ENCODE measurements around the gene GADL1.
A peak's percentile ranks its signal among the peaks of the same experiment; 100 is the strongest.

GADL1 gene

GRCh38 chr3:30723211-30723610 lies 171.2 kb downstream of the GADL1 start:
- no peak for DNase-seq (ENCODE audit: low spot score)

DNA sequence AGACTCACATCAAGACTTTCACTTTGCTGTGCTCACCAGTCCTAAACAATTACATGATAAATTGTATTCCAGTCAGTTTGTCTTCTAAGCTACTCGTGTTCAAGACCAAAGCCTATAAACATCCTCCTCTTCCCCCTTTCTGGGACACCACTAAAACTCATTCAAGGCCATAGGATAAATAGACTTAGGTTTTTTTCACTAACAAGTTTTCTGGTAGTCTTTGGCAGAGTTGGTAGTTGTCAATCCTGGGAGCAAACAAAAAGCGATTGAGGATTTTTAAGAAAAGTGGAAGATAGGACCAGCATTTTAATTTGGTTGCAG lies 173.2 kb downstream of the GADL1 start:
- DNase-seq (ENCODE audit: low spot score): no peak

- DNase-seq (ENCODE audit: low spot score): no peak
Observed at GRCh38 chr3:30720586-30721313, 173.7 kb downstream of the GADL1 start.

- no peak for DNase-seq (ENCODE audit: low spot score)
Observed at GRCh38 chr3:30719536-30719935, 174.9 kb downstream of the GADL1 start.

DNA sequence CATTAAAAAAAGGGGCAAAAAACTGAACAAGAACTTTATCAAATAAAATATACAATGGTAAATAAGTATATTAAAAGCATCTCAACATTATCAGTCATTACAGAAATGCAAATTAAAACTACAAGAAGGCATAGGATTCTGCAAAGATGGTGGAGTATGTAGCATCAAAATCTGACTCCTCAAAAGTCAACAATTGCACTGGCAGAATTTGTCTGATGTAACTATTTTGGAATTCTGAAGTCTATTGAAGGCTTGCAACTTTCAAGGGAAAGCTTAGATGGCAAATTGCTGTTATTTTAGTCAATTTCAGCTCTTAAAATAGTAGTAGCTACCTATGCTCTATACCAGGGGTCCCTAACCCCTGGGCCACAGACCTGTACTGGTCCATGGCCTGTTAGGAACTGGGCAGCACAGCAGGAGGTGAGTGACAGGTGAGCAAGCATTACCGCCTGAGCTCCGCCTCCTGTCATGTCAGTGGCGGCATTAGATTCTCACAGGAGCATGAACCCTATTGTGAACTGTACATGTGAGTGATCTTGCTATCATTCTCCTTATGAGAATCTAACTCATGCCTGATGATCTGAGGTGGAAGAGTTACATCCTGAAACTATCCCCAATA lies 180.5 kb downstream of the GADL1 start:
- no peak for DNase-seq (ENCODE audit: low spot score)

GRCh38 chr3:30712991-30713390 lies 181.5 kb downstream of the GADL1 start:
- DNase-seq (ENCODE audit: low spot score): no peak

DNA sequence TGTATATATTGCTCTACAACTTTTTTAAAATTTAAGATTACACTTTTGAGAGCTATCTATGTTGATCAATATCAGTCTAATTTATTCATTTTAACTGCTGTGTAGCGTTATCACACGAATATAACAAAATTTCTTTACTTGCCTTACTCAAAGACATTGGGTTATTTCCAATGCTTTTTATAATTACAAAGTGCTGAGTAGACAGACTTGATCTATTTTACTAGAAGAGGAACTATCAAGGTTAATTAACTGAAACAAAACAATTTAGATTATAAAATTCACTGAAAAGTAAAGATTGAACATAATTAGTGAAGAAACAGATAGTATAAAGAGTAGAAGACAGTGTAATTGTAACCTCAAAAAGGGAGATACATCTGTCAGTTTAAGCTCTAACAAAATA lies 182.6 kb downstream of the GADL1 start:
- DNase-seq (ENCODE audit: low spot score): no peak

DNA sequence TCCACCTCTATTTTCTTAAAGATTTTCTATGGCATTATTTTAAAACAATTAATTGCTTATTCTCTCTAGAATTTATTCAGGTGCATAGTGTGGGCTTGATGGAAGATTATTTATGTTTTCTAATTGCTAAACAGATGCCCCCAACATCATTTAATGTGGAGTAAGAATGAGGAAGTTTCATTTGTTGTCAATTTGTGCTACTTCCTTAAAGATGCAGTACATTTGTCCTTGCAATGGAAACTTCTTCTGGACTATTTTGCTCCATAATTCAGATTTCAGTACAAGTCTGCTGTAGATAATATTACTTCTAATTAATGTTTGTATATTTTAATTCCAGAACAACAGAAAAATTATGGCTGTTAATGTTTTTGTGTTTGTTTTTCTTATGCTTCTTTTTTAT lies 183.3 kb downstream of the GADL1 start:
- no peak for DNase-seq (ENCODE audit: low spot score)

DNA sequence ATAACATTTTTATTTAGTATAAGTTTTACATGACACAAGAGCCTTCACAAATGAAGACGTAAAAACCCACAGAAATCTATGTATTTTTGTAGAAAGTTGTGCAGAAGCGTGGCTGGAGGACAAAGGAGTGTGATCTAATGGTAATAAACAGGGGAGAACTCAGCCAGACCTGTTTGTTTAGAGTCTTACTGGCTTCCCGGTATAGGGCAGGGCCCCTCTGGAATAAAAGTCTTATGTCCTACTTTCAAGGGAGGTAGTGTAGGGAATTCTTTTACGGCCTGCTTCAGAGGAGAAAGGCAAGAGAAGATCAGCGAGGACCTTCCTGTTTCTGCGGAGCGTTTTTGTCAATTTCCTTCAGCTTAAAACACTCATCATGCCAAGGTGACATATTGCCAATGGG lies 184.4 kb downstream of the GADL1 start:
- no peak for DNase-seq (ENCODE audit: low spot score)

DNA sequence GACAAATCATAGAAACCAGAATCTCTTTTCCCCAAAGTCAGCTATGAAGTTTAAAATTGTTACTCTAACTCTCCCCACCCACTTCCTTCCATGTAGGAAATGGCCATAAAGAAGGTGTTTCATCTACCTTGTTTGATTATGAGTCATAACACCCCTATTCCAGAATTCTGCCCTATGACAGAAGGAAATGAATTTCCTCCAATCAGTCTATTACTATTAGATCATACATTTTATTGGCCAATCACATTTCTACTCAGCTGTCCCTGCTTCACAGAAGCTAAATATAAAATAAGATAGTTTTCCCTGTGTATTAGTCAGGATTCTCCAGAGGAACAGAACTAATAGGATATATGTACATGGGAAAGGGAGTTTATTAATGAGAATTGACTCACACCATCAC lies 186.0 kb downstream of the GADL1 start:
- DNase-seq (ENCODE audit: low spot score): no peak

DNA sequence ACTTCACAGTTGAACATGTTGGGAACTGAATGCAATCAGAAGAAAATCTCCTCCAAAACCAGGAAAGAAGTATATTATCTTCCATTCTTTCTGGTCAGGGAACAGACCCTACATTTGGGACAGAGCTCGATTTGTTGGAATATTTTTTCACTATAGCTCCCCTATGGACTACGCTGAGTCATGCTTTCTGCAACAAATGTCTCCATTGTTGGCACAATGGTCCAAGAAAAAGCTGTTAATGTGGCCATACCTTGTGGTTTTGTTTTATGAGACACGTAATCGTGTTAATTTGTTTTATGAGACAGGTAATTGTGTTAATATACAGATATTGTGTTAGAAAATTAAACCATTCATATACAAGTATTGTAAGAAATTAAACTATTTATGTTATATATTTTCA lies 186.6 kb downstream of the GADL1 start:
- DNase-seq (ENCODE audit: low spot score): no peak

DNA sequence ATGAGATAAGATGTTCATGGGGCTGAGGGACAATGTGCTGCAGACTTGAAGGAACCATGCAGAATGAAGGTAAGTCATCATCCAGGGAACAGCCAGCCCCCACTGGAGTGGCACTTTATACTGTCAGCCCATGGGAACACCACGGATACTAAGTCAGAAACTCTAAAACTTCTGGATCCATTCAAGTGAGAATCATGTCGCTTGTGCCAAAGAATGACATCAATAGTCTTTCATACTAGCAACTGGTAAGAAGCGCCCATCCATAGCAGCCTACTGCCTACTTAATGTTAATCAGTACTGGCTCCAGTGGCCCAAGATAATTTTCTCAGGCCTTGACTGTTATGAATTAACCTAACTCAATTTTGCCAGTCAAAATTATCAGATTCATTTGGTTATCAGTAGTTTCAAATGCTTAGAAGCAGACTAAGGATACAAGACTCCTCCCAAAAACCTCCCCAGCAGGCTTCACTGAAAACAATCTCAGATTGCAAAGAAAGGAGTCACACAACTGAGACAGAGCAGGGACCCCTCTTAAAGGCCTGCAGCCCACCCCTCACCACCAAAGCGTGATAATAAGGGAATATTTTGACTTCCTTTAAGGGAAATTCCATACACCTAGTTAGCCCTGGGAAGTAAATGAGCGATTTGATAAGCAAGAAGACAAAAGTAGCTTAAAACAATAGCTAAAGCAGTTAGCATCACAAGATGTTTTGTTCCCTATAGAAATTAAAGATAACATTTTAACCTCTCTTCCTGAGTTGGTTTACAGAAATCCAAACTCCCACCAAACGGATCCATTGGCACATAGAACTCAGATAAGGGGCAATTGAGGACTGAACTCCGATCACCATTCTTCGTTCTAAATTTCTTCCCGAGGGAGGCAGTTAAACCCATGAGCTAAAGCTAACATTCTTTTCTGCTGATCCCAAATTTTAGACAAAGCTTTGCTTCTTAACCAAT lies 189.2 kb downstream of the GADL1 start:
- DNase-seq (ENCODE audit: low spot score): no peak

- DNase-seq (ENCODE audit: low spot score): no peak
Observed at GRCh38 chr3:30702828-30703397, 191.5 kb downstream of the GADL1 start.

DNA sequence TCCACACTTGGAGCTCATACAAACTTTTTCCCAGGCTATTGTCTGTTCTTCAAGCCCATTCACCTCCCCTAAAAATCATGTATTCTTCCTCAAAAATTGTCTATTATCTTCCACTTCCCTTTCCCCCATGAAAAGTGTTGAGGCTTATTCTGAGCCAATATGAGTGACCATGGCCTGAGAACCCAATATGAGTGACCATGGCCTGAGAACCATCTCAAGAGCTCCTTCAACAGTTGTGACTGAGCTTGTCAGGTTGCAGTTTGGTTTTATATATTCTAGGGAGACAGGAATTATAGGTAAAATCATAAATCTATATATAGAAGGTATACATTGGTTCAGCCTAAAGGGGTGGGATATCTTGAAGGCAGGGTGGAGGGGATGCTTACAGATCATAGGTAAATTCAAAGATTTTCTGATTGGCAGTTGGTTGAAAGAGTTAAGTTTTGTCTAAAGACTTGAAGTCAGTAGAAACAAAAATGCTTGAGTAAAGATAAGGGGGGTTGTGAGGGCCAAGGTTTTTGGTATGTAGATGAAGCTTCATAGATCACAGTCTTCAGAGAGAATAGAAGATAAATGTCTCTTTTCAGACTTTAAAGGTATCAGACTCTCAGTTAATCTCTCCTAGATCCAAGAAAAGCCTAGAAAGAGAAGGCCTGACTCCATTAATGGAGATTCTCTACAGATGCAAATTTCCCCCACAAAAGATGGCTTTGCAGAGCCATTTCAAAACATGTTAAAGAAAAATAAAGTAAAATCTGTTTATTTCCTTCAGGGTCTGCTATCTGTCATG lies 192.2 kb downstream of the GADL1 start:
- no peak for DNase-seq (ENCODE audit: low spot score)

DNA sequence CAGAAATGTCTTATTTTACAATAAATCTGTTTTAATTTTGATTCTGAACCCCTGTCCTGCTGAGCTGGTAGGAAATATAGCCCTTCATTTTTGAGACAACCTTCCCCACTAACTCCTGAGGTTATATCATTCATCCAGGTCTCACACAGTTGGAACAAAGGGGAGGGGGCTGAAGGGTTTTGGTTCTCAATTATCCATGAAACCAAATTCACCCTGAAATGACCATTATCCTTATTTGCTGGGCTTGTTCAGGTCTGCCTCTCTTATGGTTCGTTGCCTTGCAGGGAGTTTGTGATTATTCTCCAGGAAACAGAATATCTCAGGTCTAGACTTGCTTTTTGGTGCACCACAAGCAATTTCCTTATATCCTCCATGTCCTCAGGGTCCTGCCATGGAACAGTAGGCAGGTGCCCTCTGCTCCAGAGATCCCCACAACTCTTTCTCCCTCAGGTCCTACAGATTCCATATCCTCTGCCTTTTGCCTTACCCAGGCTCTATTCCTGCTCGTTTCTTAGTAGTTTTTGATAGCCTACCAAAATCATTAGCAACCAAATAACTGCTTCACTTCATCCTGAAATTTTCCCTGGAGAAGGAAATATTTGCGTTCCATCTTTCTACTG lies 193.6 kb downstream of the GADL1 start:
- DNase-seq (ENCODE audit: low spot score): no peak

GRCh38 chr3:30699927-30700326 lies 194.5 kb downstream of the GADL1 start:
- no peak for DNase-seq (ENCODE audit: low spot score)

DNA sequence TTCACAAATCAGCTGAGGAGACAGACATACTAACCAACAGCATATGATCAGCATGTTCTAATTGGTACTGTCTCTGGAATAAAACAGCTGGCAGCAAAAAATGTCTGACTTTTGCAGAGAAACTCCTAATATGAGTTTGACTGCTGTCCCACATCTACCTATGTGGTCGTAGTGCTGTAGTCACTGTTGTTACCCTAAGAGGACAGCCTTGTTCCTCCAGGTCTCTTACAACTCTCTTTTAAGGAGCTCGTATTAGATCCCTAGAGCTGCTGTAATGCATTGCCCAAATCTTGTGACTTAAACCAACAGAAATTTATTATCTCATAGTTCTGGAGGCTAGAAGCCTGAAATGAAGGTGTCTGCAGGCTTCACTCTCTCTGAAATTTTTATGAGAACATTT lies 195.9 kb downstream of the GADL1 start:
- DNase-seq (ENCODE audit: low spot score): no peak

- DNase-seq (ENCODE audit: low spot score): peak; percentile 61
Observed at GRCh38 chr3:30696896-30697295, 197.6 kb downstream of the GADL1 start.

- no peak for DNase-seq (ENCODE audit: low spot score)
Observed at GRCh38 chr3:30696403-30696819, 198.1 kb downstream of the GADL1 start.

GRCh38 chr3:30695302-30696061 lies 199.0 kb downstream of the GADL1 start:
- no peak for DNase-seq (ENCODE audit: low spot score)

GRCh38 chr3:30694668-30695067 lies 199.8 kb downstream of the GADL1 start:
- DNase-seq (ENCODE audit: low spot score): no peak
